K562 (cell line): ENCODE results near the gene MAGED4. TPM values are rescaled to one million over a fixed set of nuclear protein-coding genes. Genes with fewer than 3 reads are reported as not detected.

Source experiments
- ATAC-seq: fragments of 200-7000 bp; cut with Tn5 transposase; 3 replicates; pipeline ENCODE4 v1.9.1; 2020; ENCODE audit warnings: moderate library complexity
- BruUV-seq: library from RNA; stranded (reverse); fragments of 400-500 nt; replicated peaks from 2 replicates; lab custom pipeline; 2021; lab: Mats Ljungman, UMichigan
- CTCF ChIA-PET: fragments of 300-600 bp; formaldehyde crosslinking; extraction: SDS; loops from one replicate; lab custom pipeline; 2021; ENCODE audit warnings: low intra/inter-chr PET ratio; lab: Yijun Ruan, JAX
- POLR2A ChIA-PET: fragments of 300-600, 350-650 bp; sonication (Branson Sonifier 250); formaldehyde crosslinking; extraction: SDS; loops from one replicate; lab custom pipeline; 2021; ENCODE audit warnings: antibody characterized with exemption, inconsistent platforms; lab: Yijun Ruan, JAX
- DNase-seq, 4 experiments: peaks; one replicate each; pipeline versions ENCODE4 v3.0.0 to v3.0.0-alpha.2; 2011 to 2018; ENCODE audit warnings: low spot score in 3 of 4, mixed read lengths in 3 of 4; ENCODE audit errors: extremely low read depth in 1 of 4
- FAIRE-seq: peaks from 2 replicates; lab custom pipeline; 2011; peaks lifted over from hg19 to GRCh38; lab: Jason Lieb, UNC
- H2AFZ ChIP-seq: 2 replicates; pipeline ENCODE4 v1.6.0; 2011; ENCODE audit warnings: low read depth, low read length, control low read depth, inconsistent platforms
- H3K27ac ChIP-seq: fragments of 200-600 bp; 3 replicates; pipeline ENCODE4 v1.8.0; 2011; ENCODE audit warnings: low read depth, mild to moderate bottlenecking, control low read depth, inconsistent platforms, low read length, moderate library complexity, mixed read lengths; ENCODE audit errors: extremely low read depth
- H3K27me3 ChIP-seq, 2 experiments: fragments of 300-600 bp in 1 of 2; 2 replicates in 1 of 2; 3 replicates in 1 of 2; pipeline versions ENCODE4 v1.6.0 to v1.8.0; 2011; ENCODE audit warnings: inconsistent platforms in 2 of 2, low read length in 2 of 2, mild to moderate bottlenecking in 1 of 2, mixed read lengths in 1 of 2, moderate library complexity in 1 of 2; ENCODE audit not compliant: control insufficient read depth in 2 of 2, insufficient read depth in 2 of 2
- H3K36me3 ChIP-seq: fragments of 300-600 bp; 3 replicates; pipeline ENCODE4 v1.8.0; 2011; ENCODE audit warnings: mild to moderate bottlenecking, low read length, inconsistent platforms; ENCODE audit not compliant: control insufficient read depth, insufficient read depth
- H3K4me1 ChIP-seq, 2 experiments: fragments of 200-600 bp in 1 of 2; replicated peaks in 1 of 2; 2 replicates in 1 of 2; 3 replicates in 1 of 2; pipeline versions ENCODE4 v1.5.1 to v1.8.0; 2011; ENCODE audit warnings: inconsistent platforms in 2 of 2, low read length in 2 of 2, mild to moderate bottlenecking in 1 of 2, mixed read lengths in 1 of 2, moderate library complexity in 1 of 2; ENCODE audit not compliant: control insufficient read depth in 2 of 2, insufficient read depth in 2 of 2
- H3K4me2 ChIP-seq: 2 replicates; pipeline ENCODE4 v1.6.1; 2011; ENCODE audit warnings: low read length, control low read depth, inconsistent platforms, mixed read lengths; ENCODE audit not compliant: insufficient read depth
- H3K4me3 ChIP-seq: fragments of 200-600 bp; sonication (generic), shearing (Covaris generic); 2 replicates; pipeline ENCODE4 v1.5.1; 2016; ENCODE audit warnings: control low read depth, inconsistent platforms
- H3K79me2 ChIP-seq: fragments of 200-600 bp; 3 replicates; pipeline ENCODE4 v1.8.0; 2011; ENCODE audit warnings: low read length, inconsistent platforms; ENCODE audit not compliant: control insufficient read depth, insufficient read depth
- H3K9ac ChIP-seq, 2 experiments: 2 replicates each; pipeline versions ENCODE4 v1.6.0 to v1.6.1; 2011; ENCODE audit warnings: low read depth in 2 of 2, low read length in 2 of 2, control low read depth in 1 of 2, inconsistent platforms in 1 of 2, mild to moderate bottlenecking in 1 of 2, mixed read lengths in 1 of 2; ENCODE audit not compliant: insufficient read depth in 1 of 2
- H3K9me1 ChIP-seq: one replicate; pipeline ENCODE4 v1.6.0; 2011; ENCODE audit warnings: inconsistent platforms, mild to moderate bottlenecking, low read length, moderate library complexity; ENCODE audit not compliant: control insufficient read depth, insufficient read depth
- H3K9me3 ChIP-seq: replicated peaks from 2 replicates; pipeline ENCODE4 v1.5.1; 2011; ENCODE audit warnings: low read depth, low read length, inconsistent platforms; ENCODE audit not compliant: control insufficient read depth, insufficient read depth
- H4K20me1 ChIP-seq: replicated peaks from 2 replicates; pipeline ENCODE4 v1.6.1; 2011; ENCODE audit warnings: low read length, inconsistent platforms, mixed read lengths; ENCODE audit not compliant: control insufficient read depth, insufficient read depth
- CBFB ChIP-seq: sonication (generic); formaldehyde crosslinking; IDR thresholded peaks from 2 replicates; pipeline ENCODE4 v1.4.0; 2020; ENCODE audit warnings: mild to moderate bottlenecking, missing genetic modification reagents
- DDX20 ChIP-seq: fragments of 450-650 bp; IDR thresholded peaks from 2 replicates; pipeline ENCODE4 v1.6.1; 2016; ENCODE audit warnings: missing genetic modification characterization, low read depth, mild to moderate bottlenecking, missing compliant biosample characterization, moderate library complexity
- FIP1L1 ChIP-seq: fragments of 200-400 bp; formaldehyde crosslinking; IDR thresholded peaks from 2 replicates; pipeline ENCODE4 v1.6.1; 2018; ENCODE audit warnings: mild to moderate bottlenecking, low read depth, low read length; ENCODE audit not compliant: poor library complexity, severe bottlenecking
- LARP7 ChIP-seq: fragments of 450-650 bp; IDR thresholded peaks from 2 replicates; pipeline ENCODE4 v1.6.1; 2016
- MAFK ChIP-seq: IDR thresholded peaks from 2 replicates; pipeline ENCODE4 v1.6.1; 2011; ENCODE audit warnings: low read length, improper control_type of control experiment
- NCOR1 ChIP-seq: fragments of 450-650 bp; IDR thresholded peaks from 2 replicates; pipeline ENCODE4 v1.6.1; 2016; ENCODE audit warnings: mild to moderate bottlenecking, moderate library complexity
- ZNF311 ChIP-seq: fragments of 250-450 bp; sonication (Bioruptor Pico); IDR thresholded peaks from 2 replicates; pipeline ENCODE4 v1.4.0; 2020; ENCODE audit warnings: mild to moderate bottlenecking, moderate library complexity
- ZNF436 ChIP-seq: fragments of 250-450, 450-650 bp; sonication (Bioruptor Pico); formaldehyde crosslinking; IDR thresholded peaks from 2 replicates; pipeline ENCODE4 v1.7.0; 2020; ENCODE audit warnings: mild to moderate bottlenecking
- ZNF79 ChIP-seq: fragments of 250-450 bp; sonication (Bioruptor Pico); IDR thresholded peaks from 2 replicates; pipeline ENCODE4 v1.4.0; 2020; ENCODE audit warnings: low read depth, mild to moderate bottlenecking, moderate library complexity
- WGBS: fragments of 100-300 bp; shearing (Covaris generic); methylation state at CpG from one replicate; pipeline ENCODE4 v1.1.6; 2016; ENCODE audit warnings: low coverage, mixed read lengths; ENCODE audit not compliant: insufficient coverage; ENCODE audit errors: missing lambda C conversion rate; 5-methylcytosine and 5-hydroxymethylcytosine counted together
- in situ Hi-C: fragments of 300-500 bp; cut with MboI; formaldehyde crosslinking; loops from 4 replicates; pipeline ENCODE4 v1.15.0; 2018; ENCODE audit warnings: inconsistent platforms, mixed read lengths
- intact Hi-C: fragments of 100-400 bp; cut with micrococcal nuclease; formaldehyde crosslinking; loops from 2 replicates; pipeline ENCODE4 v1.14.2; 2022
- polyA plus RNA-seq, 8 experiments: library from polyadenylated mRNA; depleted of rRNA in 4 of 8; stranded (reverse) in 5 of 8; unstranded in 3 of 8; fragments of >200 nt; fragmentation: Nextera tagmentation in 2 of 8; fragmentation: Illumina TruSeq in 1 of 8; extraction: Ambion mirVana in 2 of 8; extraction: Trizol in 1 of 8; gene quantifications; 2 replicates each; pipeline versions ENCODE4 v1.2.1 to v1.2.3, GENCODE V29; 2011 to 2014; ENCODE audit warnings: inconsistent platforms in 1 of 8, missing spikeins in 1 of 8
- total RNA-seq, 7 experiments: library from RNA; depleted of rRNA in 6 of 7; stranded (reverse); fragments of >200 nt in 6 of 7; fragmentation: Illumina TruSeq in 2 of 7; extraction: Trizol in 2 of 7; gene quantifications; 2 replicates each; pipeline versions ENCODE4 v1.2.1 to v1.2.3, GENCODE V29; 2011 to 2021; ENCODE audit warnings: low replicate concordance in 1 of 7
- TF ChIP-seq, protein P1 (sequence below): fragments of 250-450 bp; sonication (Bioruptor Pico); IDR thresholded peaks from 2 replicates; pipeline ENCODE4 v1.5.0; 2022; ENCODE audit warnings: mild to moderate bottlenecking
- TF ChIP-seq, protein P2 (sequence below), 2 experiments: fragments of 450-650 bp; conservative IDR thresholded peaks; 2 replicates each; pipeline ENCODE4 v1.6.1; 2017; ENCODE audit warnings: mild to moderate bottlenecking in 2 of 2, moderate library complexity in 2 of 2
- TF ChIP-seq, protein P3 (sequence below), 2 experiments: IDR thresholded peaks; 2 replicates each; pipeline ENCODE4 v1.6.1; 2012; ENCODE audit warnings: improper control_type of control experiment in 2 of 2, low read depth in 2 of 2, low read length in 2 of 2, borderline replicate concordance in 1 of 2
- TF ChIP-seq, protein P4 (sequence below): fragments of 250-450 bp; sonication (Bioruptor Pico); IDR thresholded peaks from 2 replicates; pipeline ENCODE4 v1.5.0; 2021
- TF ChIP-seq, protein P5 (sequence below): fragments of 250-450 bp; sonication (Bioruptor Pico); IDR thresholded peaks from 2 replicates; pipeline ENCODE4 v1.5.1; 2021; ENCODE audit warnings: mild to moderate bottlenecking

MAGED4 gene
- total and polyA plus RNA-seq, 9 of the 15 experiments (the other 6 are each of a cell fraction or from before 2014, with no cell fraction given): not detected

DNA sequence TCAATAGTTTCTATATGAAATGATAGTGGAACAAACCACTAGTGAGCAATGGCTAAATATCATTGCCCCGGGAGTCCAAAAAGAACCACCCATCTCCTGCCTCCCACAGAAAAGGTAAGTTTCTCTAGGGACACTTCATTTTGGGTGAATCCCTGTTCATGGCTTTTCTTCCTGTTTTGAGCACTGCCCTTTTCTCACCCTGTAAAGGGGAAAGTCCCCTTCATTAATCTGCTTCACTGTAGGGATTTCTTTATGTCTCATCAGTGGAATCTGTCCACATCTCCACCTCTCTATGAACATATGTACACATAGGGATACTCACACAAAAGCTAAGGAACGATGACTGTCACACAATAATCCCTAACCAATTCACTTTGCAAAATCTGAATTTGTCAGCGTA is 28.6 kb downstream of the MAGED4 start:
- H3K4me3 ChIP-seq: no peak overlapping the region
- H4K20me1 ChIP-seq: no peaks in the 10 kb centered on the region
- no peak for FAIRE-seq
- CTCF ChIA-PET: no interaction called here
- H3K4me2 ChIP-seq: no peak overlapping the region
- no peak overlapping the region for H2AFZ ChIP-seq
- TF ChIP-seq, protein P1, sequence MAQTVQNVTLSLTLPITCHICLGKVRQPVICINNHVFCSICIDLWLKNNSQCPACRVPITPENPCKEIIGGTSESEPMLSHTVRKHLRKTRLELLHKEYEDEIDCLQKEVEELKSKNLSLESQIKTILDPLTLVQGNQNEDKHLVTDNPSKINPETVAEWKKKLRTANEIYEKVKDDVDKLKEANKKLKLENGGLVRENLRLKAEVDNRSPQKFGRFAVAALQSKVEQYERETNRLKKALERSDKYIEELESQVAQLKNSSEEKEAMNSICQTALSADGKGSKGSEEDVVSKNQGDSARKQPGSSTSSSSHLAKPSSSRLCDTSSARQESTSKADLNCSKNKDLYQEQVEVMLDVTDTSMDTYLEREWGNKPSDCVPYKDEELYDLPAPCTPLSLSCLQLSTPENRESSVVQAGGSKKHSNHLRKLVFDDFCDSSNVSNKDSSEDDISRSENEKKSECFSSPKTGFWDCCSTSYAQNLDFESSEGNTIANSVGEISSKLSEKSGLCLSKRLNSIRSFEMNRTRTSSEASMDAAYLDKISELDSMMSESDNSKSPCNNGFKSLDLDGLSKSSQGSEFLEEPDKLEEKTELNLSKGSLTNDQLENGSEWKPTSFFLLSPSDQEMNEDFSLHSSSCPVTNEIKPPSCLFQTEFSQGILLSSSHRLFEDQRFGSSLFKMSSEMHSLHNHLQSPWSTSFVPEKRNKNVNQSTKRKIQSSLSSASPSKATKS (CRISPR knock-in tag): no peak
- TF ChIP-seq MAFK: no peak
- TF ChIP-seq ZNF311: no peak
- no peak for TF ChIP-seq LARP7
- TF ChIP-seq CBFB (CRISPR knock-in tag): no peak
- TF ChIP-seq DDX20 (tag): no peak
- no peak for TF ChIP-seq ZNF436 (CRISPR knock-in tag)
- TF ChIP-seq, protein P2, sequence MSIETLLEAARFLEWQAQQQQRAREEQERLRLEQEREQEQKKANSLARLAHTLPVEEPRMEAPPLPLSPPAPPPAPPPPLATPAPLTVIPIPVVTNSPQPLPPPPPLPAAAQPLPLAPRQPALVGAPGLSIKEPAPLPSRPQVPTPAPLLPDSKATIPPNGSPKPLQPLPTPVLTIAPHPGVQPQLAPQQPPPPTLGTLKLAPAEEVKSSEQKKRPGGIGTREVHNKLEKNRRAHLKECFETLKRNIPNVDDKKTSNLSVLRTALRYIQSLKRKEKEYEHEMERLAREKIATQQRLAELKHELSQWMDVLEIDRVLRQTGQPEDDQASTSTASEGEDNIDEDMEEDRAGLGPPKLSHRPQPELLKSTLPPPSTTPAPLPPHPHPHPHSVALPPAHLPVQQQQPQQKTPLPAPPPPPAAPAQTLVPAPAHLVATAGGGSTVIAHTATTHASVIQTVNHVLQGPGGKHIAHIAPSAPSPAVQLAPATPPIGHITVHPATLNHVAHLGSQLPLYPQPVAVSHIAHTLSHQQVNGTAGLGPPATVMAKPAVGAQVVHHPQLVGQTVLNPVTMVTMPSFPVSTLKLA (conservative IDR thresholded peaks at IDR 0.05): no peak
- TF ChIP-seq, protein P3, sequence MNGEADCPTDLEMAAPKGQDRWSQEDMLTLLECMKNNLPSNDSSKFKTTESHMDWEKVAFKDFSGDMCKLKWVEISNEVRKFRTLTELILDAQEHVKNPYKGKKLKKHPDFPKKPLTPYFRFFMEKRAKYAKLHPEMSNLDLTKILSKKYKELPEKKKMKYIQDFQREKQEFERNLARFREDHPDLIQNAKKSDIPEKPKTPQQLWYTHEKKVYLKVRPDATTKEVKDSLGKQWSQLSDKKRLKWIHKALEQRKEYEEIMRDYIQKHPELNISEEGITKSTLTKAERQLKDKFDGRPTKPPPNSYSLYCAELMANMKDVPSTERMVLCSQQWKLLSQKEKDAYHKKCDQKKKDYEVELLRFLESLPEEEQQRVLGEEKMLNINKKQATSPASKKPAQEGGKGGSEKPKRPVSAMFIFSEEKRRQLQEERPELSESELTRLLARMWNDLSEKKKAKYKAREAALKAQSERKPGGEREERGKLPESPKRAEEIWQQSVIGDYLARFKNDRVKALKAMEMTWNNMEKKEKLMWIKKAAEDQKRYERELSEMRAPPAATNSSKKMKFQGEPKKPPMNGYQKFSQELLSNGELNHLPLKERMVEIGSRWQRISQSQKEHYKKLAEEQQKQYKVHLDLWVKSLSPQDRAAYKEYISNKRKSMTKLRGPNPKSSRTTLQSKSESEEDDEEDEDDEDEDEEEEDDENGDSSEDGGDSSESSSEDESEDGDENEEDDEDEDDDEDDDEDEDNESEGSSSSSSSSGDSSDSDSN (IDR thresholded peaks at IDR 0.05; ENCODE audit: borderline replicate concordance in 1 of 2, low read depth in 2 of 2, low read length in 2 of 2): no peak
- TF ChIP-seq NCOR1: no peak
- TF ChIP-seq, protein P4, sequence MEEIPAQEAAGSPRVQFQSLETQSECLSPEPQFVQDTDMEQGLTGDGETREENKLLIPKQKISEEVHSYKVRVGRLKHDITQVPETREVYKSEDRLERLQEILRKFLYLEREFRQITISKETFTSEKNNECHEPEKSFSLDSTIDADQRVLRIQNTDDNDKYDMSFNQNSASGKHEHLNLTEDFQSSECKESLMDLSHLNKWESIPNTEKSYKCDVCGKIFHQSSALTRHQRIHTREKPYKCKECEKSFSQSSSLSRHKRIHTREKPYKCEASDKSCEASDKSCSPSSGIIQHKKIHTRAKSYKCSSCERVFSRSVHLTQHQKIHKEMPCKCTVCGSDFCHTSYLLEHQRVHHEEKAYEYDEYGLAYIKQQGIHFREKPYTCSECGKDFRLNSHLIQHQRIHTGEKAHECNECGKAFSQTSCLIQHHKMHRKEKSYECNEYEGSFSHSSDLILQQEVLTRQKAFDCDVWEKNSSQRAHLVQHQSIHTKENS (CRISPR knock-in tag): no peak
- TF ChIP-seq, protein P5, sequence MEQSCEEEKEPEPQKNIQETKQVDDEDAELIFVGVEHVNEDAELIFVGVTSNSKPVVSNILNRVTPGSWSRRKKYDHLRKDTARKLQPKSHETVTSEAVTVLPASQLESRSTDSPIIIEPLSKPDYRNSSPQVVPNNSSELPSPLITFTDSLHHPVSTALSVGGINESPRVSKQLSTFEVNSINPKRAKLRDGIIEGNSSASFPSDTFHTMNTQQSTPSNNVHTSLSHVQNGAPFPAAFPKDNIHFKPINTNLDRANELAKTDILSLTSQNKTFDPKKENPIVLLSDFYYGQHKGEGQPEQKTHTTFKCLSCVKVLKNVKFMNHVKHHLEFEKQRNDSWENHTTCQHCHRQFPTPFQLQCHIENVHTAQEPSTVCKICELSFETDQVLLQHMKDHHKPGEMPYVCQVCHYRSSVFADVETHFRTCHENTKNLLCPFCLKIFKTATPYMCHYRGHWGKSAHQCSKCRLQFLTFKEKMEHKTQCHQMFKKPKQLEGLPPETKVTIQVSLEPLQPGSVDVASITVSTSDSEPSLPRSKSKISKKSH (CRISPR knock-in tag): no peak
- TF ChIP-seq FIP1L1: no peak
- no peak for TF ChIP-seq ZNF79 (CRISPR knock-in tag)
- no peaks in the 10 kb centered on the region for H3K4me1 ChIP-seq
- no peaks in the 10 kb centered on the region for H3K9me3 ChIP-seq
- H3K9ac ChIP-seq: no peak overlapping the region
- H3K27ac ChIP-seq: no peak overlapping the region
- POLR2A ChIA-PET: no interaction called here
- no peaks in the 10 kb centered on the region for H3K36me3 ChIP-seq
- no peak for ATAC-seq
- no peaks in the 10 kb centered on the region for H3K9me1 ChIP-seq
- no TSS peak for BruUV-seq
- intact Hi-C loops (no loop called here), in situ Hi-C loops (no loop called here)
- no peaks in the 10 kb centered on the region for H3K27me3 ChIP-seq
- DNase-seq: no peak
- WGBS: 0% methylated on average over 2 of the region's 3 CpGs
- H3K79me2 ChIP-seq: no peaks in the 10 kb centered on the region
